Endothelial cell of umbilical vein (primary cell): ENCODE data around the gene THSD4.

ENCODE experiments used
- CTCF ChIP-seq, 2 donors: IDR thresholded peaks; 1 replicate in 1 of 2; 2 replicates in 1 of 2; pipeline ENCODE4 v1.5.1; 2011; ENCODE audit warnings: low read length in 2 of 2, mild to moderate bottlenecking in 2 of 2, moderate library complexity in 2 of 2, control low read depth in 1 of 2, inconsistent platforms in 1 of 2, low read depth in 1 of 2; ENCODE audit not compliant: insufficient read depth in 1 of 2; ENCODE audit errors: extremely low read depth in 1 of 2
- EZH2 ChIP-seq: IDR thresholded peaks from 2 replicates; pipeline ENCODE4 v1.6.1; 2012; ENCODE audit warnings: borderline replicate concordance, low read depth, mild to moderate bottlenecking, moderate library complexity, low read length, inconsistent platforms; ENCODE audit not compliant: severe bottlenecking
- FOS ChIP-seq: IDR thresholded peaks from 2 replicates; pipeline ENCODE4 v1.6.1; 2011; ENCODE audit warnings: mild to moderate bottlenecking, low read length, moderate library complexity, borderline replicate concordance; ENCODE audit not compliant: insufficient read depth
- MAX ChIP-seq: IDR thresholded peaks from 2 replicates; pipeline ENCODE4 v1.6.1; 2011; ENCODE audit not compliant: insufficient read depth, insufficient read length
- MYC ChIP-seq: IDR thresholded peaks from one replicate; pipeline ENCODE4 v1.6.1; 2011; ENCODE audit warnings: mild to moderate bottlenecking, low read depth, low read length
- POLR2A ChIP-seq: IDR thresholded peaks from 2 replicates; pipeline ENCODE4 v1.6.1; 2012; ENCODE audit warnings: low read depth, mild to moderate bottlenecking, control low read depth, low read length
- POLR2AphosphoS5 ChIP-seq: IDR thresholded peaks from 2 replicates; pipeline ENCODE4 v1.6.1; 2012; ENCODE audit warnings: low read depth, mild to moderate bottlenecking, control low read depth, low read length, moderate library complexity; ENCODE audit not compliant: insufficient read depth

GRCh38 chr15:71447328-71448250, 332.3 kb downstream of the THSD4 start:
- TF ChIP-seq CTCF (IDR thresholded peaks at IDR 0.05; ENCODE audit: extremely low read depth in 1 of 2, insufficient read depth in 1 of 2, low read depth in 1 of 2, low read length in 2 of 2) (no peak), FOS (peak; percentile 66), POLR2A (no peak), POLR2AphosphoS5 (no peak), MYC (no peak), EZH2 (no peak), MAX (no peak)
